Measurements from ENCODE around the gene TNP1.

The TNP1 gene

GRCh38 chr2:216827073-216827720 lies 32.7 kb downstream of the TNP1 start:
- peak overlapping the region in 1 of 2 experiments; percentile 62 for H3K14ac ChIP-seq (ENCODE audit: low read length in 2 of 2)

GRCh38 chr2:216822470-216822869 lies 37.4 kb downstream of the TNP1 start:
- no peak overlapping the region for H3K9ac ChIP-seq (ENCODE audit: low read length)
- H3K23ac ChIP-seq (ENCODE audit: low read length in 2 of 2) = no peak overlapping the region
- 93% methylated on average over 1 of the region's 1 CpG for WGBS
- no peak overlapping the region for H3K14ac ChIP-seq (ENCODE audit: low read length in 2 of 2)
- no peak overlapping the region for H3K4me3 ChIP-seq (ENCODE audit: insufficient read depth in 1 of 2, low read depth in 1 of 2, low read length in 2 of 2)
- no peaks in the 10 kb centered on the region for H3K36me3 ChIP-seq (ENCODE audit: control insufficient read depth in 1 of 2, insufficient read depth in 2 of 2, low read depth in 1 of 2, low read length in 2 of 2)
- H2AK5ac ChIP-seq (ENCODE audit: low read length, severe bottlenecking) = no peak overlapping the region
- H3K27me3 ChIP-seq (ENCODE audit: control insufficient read depth in 1 of 2, insufficient read depth in 1 of 2, low read length in 2 of 2) = peaks cover 24 to 35% of the 10 kb centered on the region in 2 experiments
- H3K18ac ChIP-seq (ENCODE audit: low read depth in 1 of 2, low read length in 2 of 2) = no peak overlapping the region
- H3K4me2 ChIP-seq (ENCODE audit: low read length, poor library complexity, severe bottlenecking) = no peak overlapping the region
- no peaks in the 10 kb centered on the region for H3K9me3 ChIP-seq (ENCODE audit: control insufficient read depth, low read length)
- H3K4ac ChIP-seq (ENCODE audit: low read depth in 1 of 2, low read length in 2 of 2) = no peak overlapping the region
- H2BK12ac ChIP-seq (ENCODE audit: low read length in 2 of 2) = no peak overlapping the region
- H3K79me1 ChIP-seq (replicated peaks; ENCODE audit: low read length, poor library complexity, severe bottlenecking) = no peaks in the 10 kb centered on the region
- H4K8ac ChIP-seq (ENCODE audit: low read length) = no peak overlapping the region
- peaks cover 3% of the 10 kb centered on the region for H3K4me1 ChIP-seq (ENCODE audit: control insufficient read depth, insufficient read depth, low read depth, low read length)
- no peak for DNase-seq
- H3K27ac ChIP-seq (ENCODE audit: low read length, poor library complexity, severe bottlenecking) = no peak overlapping the region
- H4K91ac ChIP-seq (ENCODE audit: low read length) = no peak overlapping the region
- H2BK5ac ChIP-seq (ENCODE audit: low read depth, low read length, poor library complexity, severe bottlenecking) = no peak overlapping the region
- H2BK15ac ChIP-seq (ENCODE audit: low read depth, poor library complexity, severe bottlenecking) = no peak overlapping the region
- no peak overlapping the region for H2BK120ac ChIP-seq (ENCODE audit: low read depth, low read length)
- no peak overlapping the region for H2AFZ ChIP-seq (ENCODE audit: low read depth, low read length)

More at GRCh38 chr2:216827073-216827720, 32.7 kb downstream of the TNP1 start:
- no peak overlapping the region for H4K91ac ChIP-seq (ENCODE audit: low read length)
- no peaks in the 10 kb centered on the region for H3K9me3 ChIP-seq (ENCODE audit: control insufficient read depth, low read length)
- no peak overlapping the region for H2BK5ac ChIP-seq (ENCODE audit: low read depth, low read length, poor library complexity, severe bottlenecking)
- H3K36me3 ChIP-seq (ENCODE audit: control insufficient read depth in 1 of 2, insufficient read depth in 2 of 2, low read depth in 1 of 2, low read length in 2 of 2) = no peaks in the 10 kb centered on the region
- no peak overlapping the region for H2BK12ac ChIP-seq (ENCODE audit: low read length in 2 of 2)
- no peak overlapping the region for H3K4me2 ChIP-seq (ENCODE audit: low read length, poor library complexity, severe bottlenecking)
- no peak overlapping the region for H3K23ac ChIP-seq (ENCODE audit: low read length in 2 of 2)
- peaks cover 7% of the 10 kb centered on the region for H3K4me1 ChIP-seq (ENCODE audit: control insufficient read depth, insufficient read depth, low read depth, low read length)
- H3K4me3 ChIP-seq (ENCODE audit: insufficient read depth in 1 of 2, low read depth in 1 of 2, low read length in 2 of 2) = no peak overlapping the region
- H2BK120ac ChIP-seq (ENCODE audit: low read depth, low read length) = no peak overlapping the region
- peak overlapping the region in 1 of 2 experiments; percentile 53 for H3K18ac ChIP-seq (ENCODE audit: low read depth in 1 of 2, low read length in 2 of 2)
- no peak overlapping the region for H3K27ac ChIP-seq (ENCODE audit: low read length, poor library complexity, severe bottlenecking)
- 88% methylated on average over 5 of the region's 6 CpGs for WGBS
- H3K79me1 ChIP-seq (replicated peaks; ENCODE audit: low read length, poor library complexity, severe bottlenecking) = no peaks in the 10 kb centered on the region
- no peak overlapping the region for H2AFZ ChIP-seq (ENCODE audit: low read depth, low read length)
- H3K4ac ChIP-seq (ENCODE audit: low read depth in 1 of 2, low read length in 2 of 2) = no peak overlapping the region
- no peak overlapping the region for H2AK5ac ChIP-seq (ENCODE audit: low read length, severe bottlenecking)
- no peak overlapping the region for H4K8ac ChIP-seq (ENCODE audit: low read length)
- DNase-seq = peak; percentile 4
- H3K27me3 ChIP-seq (ENCODE audit: control insufficient read depth in 1 of 2, insufficient read depth in 1 of 2, low read length in 2 of 2) = peaks cover 12 to 23% of the 10 kb centered on the region in 2 experiments
- no peak overlapping the region for H2BK15ac ChIP-seq (ENCODE audit: low read depth, poor library complexity, severe bottlenecking)
- no peak overlapping the region for H3K9ac ChIP-seq (ENCODE audit: low read length)

- Histone ChIP-seq H3K4me2 (ENCODE audit: low read length, poor library complexity, severe bottlenecking) (no peak overlapping the region), H2BK120ac (ENCODE audit: low read depth, low read length) (no peak overlapping the region), H3K4me3 (ENCODE audit: insufficient read depth in 1 of 2, low read depth in 1 of 2, low read length in 2 of 2) (no peak overlapping the region), H3K27me3 (ENCODE audit: control insufficient read depth in 1 of 2, insufficient read depth in 1 of 2, low read length in 2 of 2) (peaks cover 40 to 42% of the 10 kb centered on the region in 2 experiments), H3K18ac (ENCODE audit: low read depth in 1 of 2, low read length in 2 of 2) (no peak overlapping the region), H2BK12ac (ENCODE audit: low read length in 2 of 2) (no peak overlapping the region), H3K79me1 (replicated peaks; ENCODE audit: low read length, poor library complexity, severe bottlenecking) (no peaks in the 10 kb centered on the region), H3K9ac (ENCODE audit: low read length) (no peak overlapping the region), H2AK5ac (ENCODE audit: low read length, severe bottlenecking) (no peak overlapping the region), H4K91ac (ENCODE audit: low read length) (no peak overlapping the region), H3K36me3 (ENCODE audit: control insufficient read depth in 1 of 2, insufficient read depth in 2 of 2, low read depth in 1 of 2, low read length in 2 of 2) (no peaks in the 10 kb centered on the region), H3K27ac (ENCODE audit: low read length, poor library complexity, severe bottlenecking) (no peak overlapping the region), H2BK5ac (ENCODE audit: low read depth, low read length, poor library complexity, severe bottlenecking) (no peak overlapping the region), H3K14ac (ENCODE audit: low read length in 2 of 2) (no peak overlapping the region), H3K9me3 (ENCODE audit: control insufficient read depth, low read length) (peaks cover 5% of the 10 kb centered on the region), H2AFZ (ENCODE audit: low read depth, low read length) (no peak overlapping the region), H3K23ac (ENCODE audit: low read length in 2 of 2) (no peak overlapping the region), H4K8ac (ENCODE audit: low read length) (no peak overlapping the region), H3K4ac (ENCODE audit: low read depth in 1 of 2, low read length in 2 of 2) (no peak overlapping the region), H2BK15ac (ENCODE audit: low read depth, poor library complexity, severe bottlenecking) (no peak overlapping the region), H3K4me1 (ENCODE audit: control insufficient read depth, insufficient read depth, low read depth, low read length) (no peaks in the 10 kb centered on the region)
- no peak for DNase-seq
- 100% methylated on average over 3 of the region's 3 CpGs for WGBS
Observed at GRCh38 chr2:216820709-216821108, 39.2 kb downstream of the TNP1 start.

GRCh38 chr2:216819766-216820165 lies 40.1 kb downstream of the TNP1 start:
- Histone ChIP-seq H2BK120ac (ENCODE audit: low read depth, low read length) (no peak overlapping the region), H2BK12ac (ENCODE audit: low read length in 2 of 2) (no peak overlapping the region), H3K4ac (ENCODE audit: low read depth in 1 of 2, low read length in 2 of 2) (no peak overlapping the region), H3K27ac (ENCODE audit: low read length, poor library complexity, severe bottlenecking) (no peak overlapping the region), H3K4me2 (ENCODE audit: low read length, poor library complexity, severe bottlenecking) (no peak overlapping the region), H3K14ac (ENCODE audit: low read length in 2 of 2) (no peak overlapping the region), H3K27me3 (ENCODE audit: control insufficient read depth in 1 of 2, insufficient read depth in 1 of 2, low read length in 2 of 2) (peaks cover 47 to 50% of the 10 kb centered on the region in 2 experiments), H3K4me3 (ENCODE audit: insufficient read depth in 1 of 2, low read depth in 1 of 2, low read length in 2 of 2) (no peak overlapping the region), H3K9me3 (ENCODE audit: control insufficient read depth, low read length) (peaks cover 5% of the 10 kb centered on the region), H2AK5ac (ENCODE audit: low read length, severe bottlenecking) (no peak overlapping the region), H2BK5ac (ENCODE audit: low read depth, low read length, poor library complexity, severe bottlenecking) (no peak overlapping the region), H3K79me1 (replicated peaks; ENCODE audit: low read length, poor library complexity, severe bottlenecking) (no peaks in the 10 kb centered on the region), H3K4me1 (ENCODE audit: control insufficient read depth, insufficient read depth, low read depth, low read length) (no peaks in the 10 kb centered on the region), H4K91ac (ENCODE audit: low read length) (no peak overlapping the region), H3K9ac (ENCODE audit: low read length) (no peak overlapping the region), H2BK15ac (ENCODE audit: low read depth, poor library complexity, severe bottlenecking) (no peak overlapping the region), H4K8ac (ENCODE audit: low read length) (no peak overlapping the region), H3K36me3 (ENCODE audit: control insufficient read depth in 1 of 2, insufficient read depth in 2 of 2, low read depth in 1 of 2, low read length in 2 of 2) (no peaks in the 10 kb centered on the region), H3K23ac (ENCODE audit: low read length in 2 of 2) (no peak overlapping the region), H2AFZ (ENCODE audit: low read depth, low read length) (no peak overlapping the region), H3K18ac (ENCODE audit: low read depth in 1 of 2, low read length in 2 of 2) (no peak overlapping the region)
- 89% methylated on average over 7 of the region's 8 CpGs for WGBS
- no peak for DNase-seq

Data from mesenchymal stem cell (in vitro differentiated cells and primary cell).